Type B pancreatic cell (in vitro differentiated cells): ENCODE results near the gene VPS13D. TPM values are rescaled to one million over a fixed set of nuclear protein-coding genes. Genes with fewer than 3 reads are reported as not detected.

Experiments used
- DNase-seq: peaks from one replicate; pipeline ENCODE4 v3.0.0; 2021; ENCODE audit warnings: mixed read lengths; ENCODE audit not compliant: unreplicated experiment; ENCODE audit errors: extremely low spot score
- H3K27ac Mint-ChIP-seq: 2 replicates; pipeline ENCODE4 v1.8.0; 2021; ENCODE audit warnings: mild to moderate bottlenecking, mixed read lengths
- H3K27me3 Mint-ChIP-seq: 2 replicates; pipeline ENCODE4 v1.8.0; 2021; ENCODE audit warnings: mixed read lengths
- H3K36me3 Mint-ChIP-seq: 2 replicates; pipeline ENCODE4 v1.8.0; 2021; ENCODE audit warnings: mixed read lengths
- H3K4me1 Mint-ChIP-seq: one replicate; pipeline ENCODE4 v1.8.0; 2021; ENCODE audit warnings: mixed read lengths; ENCODE audit not compliant: unreplicated experiment
- H3K4me3 Mint-ChIP-seq: 2 replicates; pipeline ENCODE4 v1.8.0; 2021; ENCODE audit warnings: mild to moderate bottlenecking, mixed read lengths
- H3K9me3 Mint-ChIP-seq: 2 replicates; pipeline ENCODE4 v1.8.0; 2021; ENCODE audit warnings: mixed read lengths
- total RNA-seq: library from RNA; stranded (reverse); gene quantifications from 2 replicates; pipeline ENCODE4 v1.2.1, GENCODE V29; 2021; ENCODE audit warnings: low replicate concordance
- TF ChIP-seq, protein P1 (sequence below): fragments of 200-600 bp; sonication (generic); conservative IDR thresholded peaks from 2 replicates; pipeline ENCODE4 v1.5.0; 2021; ENCODE audit warnings: antibody characterized with exemption, mild to moderate bottlenecking

VPS13D gene
- total RNA-seq, 1 donor from 2014 or later: 43.4 TPM

GRCh38 chr1:12244585-12244984 lies 14.8 kb downstream of the VPS13D start:
- Mint-ChIP-seq H3K4me1 (peaks cover 17% of the 10 kb centered on the region), H3K9me3 (no peaks in the 10 kb centered on the region), H3K27me3 (no peaks in the 10 kb centered on the region), H3K36me3 (peaks cover 25% of the 10 kb centered on the region), H3K27ac (no peak overlapping the region), H3K4me3 (no peak overlapping the region)
- TF ChIP-seq, protein P1, sequence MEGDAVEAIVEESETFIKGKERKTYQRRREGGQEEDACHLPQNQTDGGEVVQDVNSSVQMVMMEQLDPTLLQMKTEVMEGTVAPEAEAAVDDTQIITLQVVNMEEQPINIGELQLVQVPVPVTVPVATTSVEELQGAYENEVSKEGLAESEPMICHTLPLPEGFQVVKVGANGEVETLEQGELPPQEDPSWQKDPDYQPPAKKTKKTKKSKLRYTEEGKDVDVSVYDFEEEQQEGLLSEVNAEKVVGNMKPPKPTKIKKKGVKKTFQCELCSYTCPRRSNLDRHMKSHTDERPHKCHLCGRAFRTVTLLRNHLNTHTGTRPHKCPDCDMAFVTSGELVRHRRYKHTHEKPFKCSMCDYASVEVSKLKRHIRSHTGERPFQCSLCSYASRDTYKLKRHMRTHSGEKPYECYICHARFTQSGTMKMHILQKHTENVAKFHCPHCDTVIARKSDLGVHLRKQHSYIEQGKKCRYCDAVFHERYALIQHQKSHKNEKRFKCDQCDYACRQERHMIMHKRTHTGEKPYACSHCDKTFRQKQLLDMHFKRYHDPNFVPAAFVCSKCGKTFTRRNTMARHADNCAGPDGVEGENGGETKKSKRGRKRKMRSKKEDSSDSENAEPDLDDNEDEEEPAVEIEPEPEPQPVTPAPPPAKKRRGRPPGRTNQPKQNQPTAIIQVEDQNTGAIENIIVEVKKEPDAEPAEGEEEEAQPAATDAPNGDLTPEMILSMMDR: no peak
- DNase-seq: no peak

DNA sequence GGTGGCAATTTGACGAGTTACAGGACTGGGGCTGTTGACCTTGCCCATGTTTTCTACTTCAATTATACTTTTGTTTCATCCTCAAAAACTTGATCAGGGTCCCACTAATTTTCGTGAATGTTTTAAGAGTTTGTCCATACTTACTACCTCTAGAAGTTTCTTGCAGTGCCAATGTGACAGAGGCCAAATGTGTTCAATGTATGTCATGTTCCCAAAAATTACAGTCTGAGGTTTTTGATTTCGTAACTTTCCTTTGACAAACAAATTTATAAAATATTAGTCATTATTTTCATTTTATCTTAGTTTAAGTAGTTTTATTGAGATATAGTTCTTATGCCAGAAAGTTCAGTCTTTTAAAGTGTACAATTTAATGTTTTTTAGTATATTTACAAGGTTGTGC lies 15.3 kb downstream of the VPS13D start:
- TF ChIP-seq, protein P1: no peak
- Mint-ChIP-seq H3K4me3 (no peak overlapping the region), H3K9me3 (no peaks in the 10 kb centered on the region), H3K4me1 (peaks cover 12% of the 10 kb centered on the region), H3K27me3 (no peaks in the 10 kb centered on the region), H3K27ac (no peak overlapping the region), H3K36me3 (peaks cover 25% of the 10 kb centered on the region)
- no peak for DNase-seq

GRCh38 chr1:12245733-12246132 lies 15.9 kb downstream of the VPS13D start:
- H3K36me3 Mint-ChIP-seq: peaks cover 29% of the 10 kb centered on the region
- H3K27me3 Mint-ChIP-seq: no peaks in the 10 kb centered on the region
- no peak for DNase-seq
- no peaks in the 10 kb centered on the region for H3K9me3 Mint-ChIP-seq
- no peak overlapping the region for H3K27ac Mint-ChIP-seq
- H3K4me3 Mint-ChIP-seq: no peak overlapping the region
- peaks cover 12% of the 10 kb centered on the region for H3K4me1 Mint-ChIP-seq
- TF ChIP-seq, protein P1: no peak

DNA sequence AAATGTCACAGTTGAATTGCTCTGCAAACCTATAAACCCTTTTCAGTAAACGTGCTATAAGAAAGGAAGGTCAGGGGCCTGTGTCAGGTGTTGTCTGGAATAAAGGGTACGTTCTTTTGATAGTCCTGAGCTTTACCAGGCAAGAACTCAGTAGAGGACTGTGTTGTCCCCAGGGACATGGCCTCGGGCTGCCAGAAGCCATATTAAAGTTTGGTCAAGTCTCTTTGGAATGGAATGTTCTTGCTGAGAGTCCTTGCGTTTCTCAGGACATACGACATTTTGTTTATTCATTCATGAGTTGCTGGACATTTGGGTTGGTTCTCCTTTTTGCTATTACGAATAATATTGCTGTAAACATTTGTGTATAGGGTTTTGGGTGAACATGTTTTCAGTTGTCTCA lies 16.8 kb downstream of the VPS13D start:
- Mint-ChIP-seq H3K36me3 (peaks cover 30% of the 10 kb centered on the region), H3K4me1 (peaks cover 12% of the 10 kb centered on the region), H3K27ac (no peak overlapping the region), H3K27me3 (no peaks in the 10 kb centered on the region), H3K9me3 (no peaks in the 10 kb centered on the region), H3K4me3 (no peak overlapping the region)
- no peak for DNase-seq
- TF ChIP-seq, protein P1: no peak

GRCh38 chr1:12249181-12249580 lies 19.4 kb downstream of the VPS13D start:
- no peak for DNase-seq
- H3K4me3 Mint-ChIP-seq: no peak overlapping the region
- H3K36me3 Mint-ChIP-seq: peaks cover 28% of the 10 kb centered on the region
- no peaks in the 10 kb centered on the region for H3K27me3 Mint-ChIP-seq
- H3K27ac Mint-ChIP-seq: no peak overlapping the region
- H3K9me3 Mint-ChIP-seq: no peaks in the 10 kb centered on the region
- H3K4me1 Mint-ChIP-seq: peaks cover 12% of the 10 kb centered on the region
- TF ChIP-seq, protein P1: no peak

- Mint-ChIP-seq H3K27me3 (no peaks in the 10 kb centered on the region), H3K27ac (no peak overlapping the region), H3K36me3 (peaks cover 24% of the 10 kb centered on the region), H3K4me1 (peaks cover 12% of the 10 kb centered on the region), H3K4me3 (no peak overlapping the region), H3K9me3 (no peaks in the 10 kb centered on the region)
- TF ChIP-seq, protein P1: no peak
- DNase-seq: no peak
Measured at GRCh38 chr1:12249748-12250147, 19.9 kb downstream of the VPS13D start.
